Measurements from ENCODE around the gene KLHDC8B.

- no peak for TF ChIP-seq CTCF (IDR thresholded peaks at IDR 0.05; ENCODE audit: insufficient read depth, low read length)
- TF ChIP-seq SPI1 (IDR thresholded peaks at IDR 0.05; ENCODE audit: borderline replicate concordance, low read depth): no peak
- TF ChIP-seq REST (IDR thresholded peaks at IDR 0.05; ENCODE audit: insufficient replicate concordance, low read depth): no peak
These were observed 28.0 kb downstream of the KLHDC8B start for GRCh38 chr3:49199239-49199899.
